ENCODE measurements around the gene RHOT2.

GRCh38 chr16:624526-625070 is 43.3 kb upstream of the RHOT2 start:
- TF ChIP-seq CTCF (IDR thresholded peaks at IDR 0.05): no peak
- no peak for TF ChIP-seq POLR2A (IDR thresholded peaks at IDR 0.05)

All from testis (tissue), 2 donors.